AG08396 (cell line): ENCODE results near the gene LNPEP.
"Not testable (repeated sequence)": the region's sequence is repeated elsewhere in the genome, so short reads cannot be mapped to it uniquely, and the experiment has no call there.

ENCODE experiments used
- DNase-seq: peaks from one replicate; pipeline ENCODE4 v3.0.0; 2012; ENCODE audit warnings: low spot score, mixed read lengths

The LNPEP gene

DNA sequence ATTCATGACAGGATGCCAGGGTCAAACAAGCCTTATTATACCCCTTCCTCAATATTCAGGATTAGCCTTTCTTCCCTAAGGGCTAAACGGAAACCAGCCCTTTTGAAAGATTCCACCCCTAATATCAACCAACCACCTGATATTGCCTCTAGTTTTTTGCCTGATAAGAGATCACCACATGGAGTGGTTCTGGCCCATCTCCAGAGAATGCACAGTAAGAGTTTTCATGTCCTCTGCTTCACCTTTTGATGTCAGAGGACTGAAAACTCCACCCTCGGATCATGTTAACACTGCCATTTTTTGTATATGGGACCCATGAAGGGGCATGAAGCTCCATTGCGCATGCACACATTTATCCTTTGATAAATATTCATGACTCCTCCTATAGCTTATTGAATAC, 5.8 kb upstream of the LNPEP start:
- no peak for DNase-seq

DNA sequence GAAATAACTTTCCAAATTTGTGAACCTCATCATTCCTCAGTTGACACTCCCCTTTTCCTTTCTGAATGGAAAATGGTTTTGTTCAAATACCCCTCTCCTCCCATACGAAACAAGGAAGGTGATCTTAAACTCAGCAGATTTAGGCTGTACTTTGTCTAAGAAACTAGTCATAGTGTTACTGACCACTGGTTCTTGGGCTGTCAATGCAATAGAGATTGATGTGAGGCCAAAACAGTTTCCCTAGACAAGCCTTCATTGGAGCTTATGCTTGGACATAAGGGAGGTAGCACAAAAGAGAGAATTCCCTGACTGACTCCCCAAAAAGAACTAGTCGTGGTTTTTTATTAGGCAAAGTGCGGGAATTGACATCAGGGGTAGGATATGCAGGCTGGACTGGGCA, 5.3 kb upstream of the LNPEP start:
- DNase-seq = no peak

DNA sequence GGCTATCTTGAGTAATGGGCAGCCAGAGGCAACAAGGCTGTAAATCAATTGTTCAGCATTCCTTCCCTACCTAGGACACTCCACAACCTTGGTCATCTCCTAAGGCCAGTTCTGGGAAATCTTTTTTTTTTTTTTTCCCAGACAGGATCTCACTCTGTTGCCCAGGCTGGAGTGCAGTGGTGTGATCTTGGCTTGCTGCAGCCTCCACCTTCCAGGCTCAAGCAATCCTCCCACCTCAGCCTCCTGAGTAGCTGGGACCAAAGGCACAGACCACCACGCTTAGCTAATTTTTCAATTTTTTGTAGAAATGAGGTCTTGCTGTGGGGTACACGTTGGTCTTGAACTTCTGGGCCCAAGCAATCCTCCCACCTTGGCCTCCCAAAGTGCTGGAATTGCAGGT, 4.8 kb upstream of the LNPEP start:
- not testable (repeated sequence) for DNase-seq

DNA sequence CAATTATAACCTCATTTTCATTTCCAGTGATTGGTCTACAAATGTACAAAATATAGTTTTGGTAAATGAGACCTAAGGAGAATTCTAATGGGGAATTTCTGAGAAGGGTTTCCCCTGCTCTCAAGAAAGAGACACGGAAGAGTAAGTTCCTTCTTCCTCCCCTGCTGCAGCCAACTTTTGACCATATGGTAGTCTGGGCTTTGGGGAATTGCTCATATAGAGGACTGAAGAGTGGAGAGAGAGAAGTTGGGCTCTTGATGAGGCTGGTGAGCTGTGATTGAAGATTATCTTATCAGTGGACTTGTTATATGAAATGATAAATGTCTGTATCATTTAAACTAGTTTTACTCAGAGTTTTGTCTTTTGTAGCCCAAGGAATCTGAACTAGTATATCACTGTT, 4.3 kb upstream of the LNPEP start:
- DNase-seq = no peak

DNA sequence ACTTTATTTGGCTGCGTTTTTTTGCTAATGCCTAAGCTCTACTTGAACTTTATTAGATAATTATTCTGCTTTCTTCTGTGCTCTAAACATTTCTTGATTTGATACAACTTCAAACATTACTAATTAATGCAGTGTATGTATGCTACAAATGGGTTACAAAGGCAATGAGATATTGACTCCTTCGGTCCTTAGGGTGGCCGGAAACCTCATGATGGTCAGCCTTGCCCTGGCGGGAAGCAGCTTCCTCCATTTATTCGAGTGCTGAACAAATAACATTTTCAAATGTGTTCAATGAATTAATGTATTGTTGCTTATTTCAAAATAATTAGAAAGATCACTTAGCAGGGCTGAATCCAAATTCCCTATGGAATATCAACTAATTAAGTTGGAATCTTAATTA, 3.9 kb upstream of the LNPEP start:
- DNase-seq = no peak

DNA sequence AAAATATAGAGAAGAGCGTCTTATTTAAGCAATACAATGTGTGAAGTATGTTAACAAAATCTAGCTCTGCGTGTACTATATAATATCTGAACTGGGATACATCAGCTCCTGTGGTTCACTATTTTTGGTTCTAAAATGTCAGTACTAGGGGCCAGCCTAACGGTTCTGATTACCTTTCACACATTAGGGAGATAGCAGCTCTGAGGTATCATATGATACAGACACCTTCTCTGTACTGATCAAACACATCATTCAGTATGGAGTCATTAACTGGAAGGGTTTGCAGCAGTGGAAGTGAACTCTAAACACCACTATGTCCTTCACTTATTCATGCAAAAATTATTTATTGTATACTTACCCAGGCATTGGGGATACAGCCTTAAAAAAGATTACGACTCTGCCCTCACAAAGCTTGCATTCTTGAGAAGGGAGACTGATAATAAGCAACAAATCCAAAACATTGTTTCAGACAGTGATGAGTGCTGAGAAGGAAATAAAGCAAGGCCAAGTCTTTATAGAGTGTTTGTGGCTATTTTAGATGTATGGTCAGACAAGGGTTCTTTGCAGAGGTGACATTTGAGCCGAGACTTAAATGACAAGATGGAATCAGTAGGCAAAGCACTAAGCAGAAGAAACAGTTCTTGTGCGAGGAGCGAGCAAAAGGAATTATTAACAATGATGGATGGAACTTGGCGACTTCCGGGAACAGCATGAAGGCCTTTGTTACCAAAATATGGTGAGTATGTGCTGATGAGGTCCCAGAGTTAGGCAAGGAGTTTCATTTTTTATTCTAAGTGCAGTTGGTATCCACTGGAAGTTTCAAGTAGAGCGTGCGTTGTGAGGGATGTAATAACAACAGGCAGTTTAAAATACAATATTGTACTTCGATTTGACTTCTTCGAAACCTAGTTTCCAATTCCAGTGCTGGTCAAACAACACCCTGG, 1.8 kb upstream of the LNPEP start:
- DNase-seq = no peak

DNA sequence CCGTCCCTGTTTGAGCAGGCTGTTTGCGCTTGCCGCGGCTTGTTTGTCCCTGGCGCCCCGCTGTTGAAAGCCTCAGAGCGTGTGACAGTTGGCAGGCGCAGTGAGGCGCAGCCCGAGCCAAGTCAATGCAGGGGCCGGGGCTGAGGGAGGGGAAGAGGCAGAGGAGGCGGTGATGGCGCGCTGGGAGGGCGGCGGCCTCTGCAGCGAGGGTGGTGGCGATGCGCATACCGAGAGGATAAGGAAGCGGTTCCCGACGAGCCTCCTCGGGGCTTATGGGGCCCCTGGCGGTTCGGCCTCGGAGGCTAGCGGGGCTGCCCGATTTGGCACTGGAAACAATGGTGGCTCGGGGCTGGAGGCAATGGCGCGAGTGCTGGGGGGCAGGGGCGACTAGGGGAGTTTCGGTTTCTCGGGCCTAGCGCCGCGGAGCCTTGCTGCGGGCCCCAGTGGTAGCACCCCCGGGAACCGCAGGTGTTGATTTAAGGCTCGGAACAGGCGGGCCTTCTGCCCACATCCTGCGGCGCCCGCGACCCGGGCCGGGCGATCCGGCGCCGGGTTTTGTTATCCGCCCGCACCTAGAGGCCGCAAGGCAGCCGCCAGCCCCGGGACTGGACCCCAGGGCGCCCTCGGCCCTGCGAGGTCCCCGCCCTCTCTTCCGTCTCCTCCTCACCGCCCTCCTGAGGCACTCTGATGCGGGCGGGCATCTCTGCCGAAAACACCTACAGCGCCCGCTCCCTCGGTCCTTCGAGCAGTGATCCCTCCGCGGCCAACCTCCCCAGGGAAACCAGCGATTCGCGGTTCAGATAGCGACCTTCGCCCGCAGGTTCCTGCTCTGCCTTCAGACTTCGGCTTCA, 947 bp upstream of the LNPEP start:
- peak; percentile 90 for DNase-seq

DNA sequence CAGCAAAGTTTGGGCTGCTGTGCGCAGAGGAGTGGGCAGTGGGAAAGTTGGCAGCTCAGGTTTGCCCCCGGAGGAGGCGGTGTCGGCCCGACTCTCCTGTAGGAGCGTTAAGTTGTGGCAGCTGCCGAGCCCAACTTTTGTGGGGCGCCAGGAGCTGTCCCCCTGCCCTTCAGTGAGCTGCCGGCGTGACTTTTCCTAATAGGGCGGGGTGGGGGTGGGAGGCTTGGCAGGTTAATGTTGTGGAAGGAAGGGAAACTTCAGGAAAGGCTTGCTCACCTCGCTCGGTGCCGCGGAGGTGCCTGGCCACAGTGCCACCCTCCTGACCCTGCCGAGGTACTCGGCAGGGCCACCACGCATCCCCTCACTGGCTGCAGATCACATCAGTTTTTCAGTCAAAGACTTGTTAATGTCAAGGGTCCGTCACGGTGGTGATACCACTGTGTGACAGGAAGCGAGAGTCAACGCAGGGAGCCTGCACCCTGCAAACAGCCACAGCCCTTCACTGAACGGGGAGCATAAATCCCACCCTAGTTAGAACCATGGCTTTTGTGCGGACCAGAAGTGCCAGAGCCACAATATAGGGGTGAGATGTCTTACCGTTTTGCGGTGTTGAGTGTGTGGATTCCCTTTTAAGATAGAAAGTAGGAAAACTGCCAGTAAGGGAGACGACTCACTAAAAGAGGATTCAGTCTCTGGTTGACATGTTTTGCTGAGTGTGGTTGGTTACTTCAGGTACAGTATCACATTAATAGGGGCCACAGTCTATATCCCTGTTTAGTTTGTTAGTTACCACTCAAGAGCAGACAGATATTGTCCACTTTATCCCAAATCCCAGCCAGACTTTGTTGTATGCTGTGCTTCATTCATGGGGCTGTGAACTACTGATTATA, 796 bp downstream of the LNPEP start:
- DNase-seq = peak; percentile 12

DNA sequence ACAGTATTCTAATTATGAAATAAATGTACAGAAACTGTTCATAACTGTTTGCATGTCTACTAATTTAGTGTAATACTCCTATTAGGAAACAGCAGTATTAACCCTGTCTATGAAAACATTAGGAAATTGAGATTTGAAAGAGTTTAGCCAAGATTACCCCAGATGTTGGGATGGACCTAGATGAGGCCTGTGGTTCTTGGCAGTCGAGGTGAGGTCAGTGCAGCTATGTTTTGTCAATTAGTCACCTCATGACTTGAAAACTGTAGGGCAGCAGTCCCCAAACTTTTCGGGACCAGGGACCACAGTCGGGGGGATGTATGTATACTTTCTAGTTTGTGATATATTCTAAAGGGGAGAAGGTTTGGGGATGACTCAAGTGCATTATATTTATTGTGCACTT, 4.7 kb downstream of the LNPEP start:
- DNase-seq = no peak

DNA sequence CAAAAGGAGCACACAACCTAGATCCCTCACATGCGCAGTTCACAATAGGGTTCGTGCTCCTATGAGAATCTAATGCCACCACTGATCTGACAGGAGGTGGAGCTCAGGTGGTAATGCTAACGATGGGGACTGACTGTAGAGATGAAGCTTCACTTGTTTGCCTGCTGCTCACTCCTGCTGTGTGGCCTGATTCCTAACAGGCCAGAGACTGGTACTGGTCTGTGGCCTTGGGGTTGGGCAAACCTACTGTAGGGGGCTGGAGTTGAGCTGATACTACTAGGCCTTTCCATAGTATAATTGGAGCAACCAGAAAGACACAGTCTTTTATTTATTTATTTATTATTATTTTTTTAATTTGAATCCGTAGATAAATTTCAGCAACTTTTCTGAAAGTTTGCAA, 5.3 kb downstream of the LNPEP start:
- no peak for DNase-seq

DNA sequence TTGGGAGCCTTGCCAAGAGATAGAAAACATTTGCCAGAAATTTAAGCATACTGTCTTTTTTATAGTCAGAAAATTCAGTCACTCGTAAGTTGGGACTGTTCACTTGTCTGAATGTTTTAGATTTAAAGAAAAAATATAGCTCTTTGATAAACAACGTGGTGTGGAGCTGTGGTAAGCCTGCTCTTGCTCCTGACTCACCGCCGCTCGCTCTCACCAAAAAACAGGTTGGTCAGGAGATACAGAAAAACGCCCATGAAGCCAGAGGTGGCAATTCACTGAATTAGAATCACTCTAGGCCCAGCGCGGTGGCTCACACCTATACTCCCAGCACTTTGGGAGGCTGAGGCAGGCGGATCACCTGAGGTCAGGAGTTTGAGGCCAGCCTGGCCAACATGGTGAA, 6.2 kb downstream of the LNPEP start:
- DNase-seq = no peak

DNA sequence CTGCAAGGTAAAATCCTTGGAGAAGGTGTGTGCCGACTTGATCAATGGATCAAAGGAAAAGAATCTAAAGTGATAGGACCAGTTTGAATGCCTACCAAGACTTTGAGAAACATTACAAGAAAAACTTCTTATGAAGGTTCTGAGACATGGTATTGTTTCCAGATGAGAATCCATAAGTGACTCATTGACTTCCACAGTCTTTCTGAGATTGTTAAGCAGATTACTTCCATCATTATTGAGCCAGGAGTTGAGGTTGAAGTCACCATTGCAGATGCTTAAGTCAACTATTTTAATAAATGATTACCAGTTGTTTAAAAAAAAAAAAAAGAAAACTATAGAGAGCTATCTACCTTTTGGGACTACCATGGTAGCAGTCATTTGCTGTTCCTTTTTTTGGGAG, 7.0 kb downstream of the LNPEP start:
- no peak for DNase-seq

DNA sequence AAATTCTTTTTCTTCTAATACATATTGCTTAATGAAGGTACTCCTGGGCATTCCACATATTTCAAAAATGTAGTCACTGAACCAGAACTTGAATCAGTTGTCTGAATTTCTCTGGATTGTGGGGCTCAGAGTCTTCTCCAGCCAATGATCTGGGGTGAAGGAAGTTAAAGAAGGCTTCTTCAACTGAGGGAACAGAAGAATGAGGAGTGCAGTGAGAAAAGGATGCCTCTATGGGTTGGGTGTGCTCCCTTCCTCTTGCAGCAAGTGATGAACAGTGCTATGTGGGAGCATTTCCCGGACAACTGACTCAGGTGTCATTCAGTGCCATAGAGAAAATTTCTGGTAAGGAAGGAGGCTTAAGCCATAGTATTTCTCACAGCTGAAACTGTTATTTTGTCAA, 7.9 kb downstream of the LNPEP start:
- no peak for DNase-seq

DNA sequence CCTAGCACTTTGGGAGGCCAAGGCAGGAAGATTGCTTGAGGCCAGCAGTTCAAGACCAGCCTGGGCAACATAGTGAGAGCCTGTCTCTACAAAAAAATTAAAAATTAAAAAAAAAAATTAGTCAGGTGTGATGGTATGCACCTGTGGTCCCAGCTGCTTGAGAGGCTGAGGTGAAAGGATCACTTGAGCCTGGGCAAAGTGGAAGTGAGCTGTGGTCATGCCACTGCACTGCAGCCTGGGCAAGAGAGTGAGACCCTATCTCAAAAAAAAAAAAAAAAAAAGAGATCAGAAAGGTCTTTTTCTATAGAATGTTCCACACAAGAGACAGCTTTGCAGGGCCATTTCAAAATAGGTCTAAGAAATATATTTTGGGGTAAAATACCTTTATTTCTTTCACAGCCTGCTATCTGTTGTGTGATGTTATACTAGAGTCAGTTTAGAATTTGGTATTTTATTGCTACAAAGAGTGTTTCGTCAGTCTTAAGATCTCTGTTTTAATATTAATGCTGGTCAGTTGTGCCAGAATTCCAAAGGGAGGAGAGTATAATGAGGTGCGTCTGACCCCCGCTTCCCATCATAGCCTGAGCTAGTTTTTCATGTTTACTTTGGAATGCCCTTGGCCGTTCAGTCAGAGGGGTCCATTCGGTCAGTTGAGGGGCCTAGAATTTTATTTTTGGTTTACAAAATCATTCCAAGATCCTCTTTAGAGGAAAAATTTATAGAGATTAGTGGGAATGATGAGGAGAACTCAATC, 9.4 kb downstream of the LNPEP start:
- DNase-seq = no peak

DNA sequence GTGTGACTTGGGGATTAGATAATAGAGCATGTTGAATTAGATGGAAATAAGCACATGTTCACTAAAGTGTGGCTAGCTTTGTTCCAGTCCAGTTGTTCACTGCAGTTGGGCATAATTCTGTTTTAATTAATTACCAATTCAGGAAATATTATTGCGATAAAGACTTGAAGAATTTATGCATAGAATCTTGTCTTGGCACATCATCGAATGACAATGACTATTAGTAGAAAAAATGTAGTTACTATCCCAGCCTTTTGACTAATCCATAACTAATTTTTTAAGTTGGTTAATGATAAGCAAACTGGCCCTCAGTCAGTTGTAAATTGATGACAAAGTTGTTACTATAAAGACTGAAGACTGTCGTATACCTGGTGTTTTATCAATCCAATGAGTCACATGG, 10.5 kb downstream of the LNPEP start:
- no peak for DNase-seq

DNA sequence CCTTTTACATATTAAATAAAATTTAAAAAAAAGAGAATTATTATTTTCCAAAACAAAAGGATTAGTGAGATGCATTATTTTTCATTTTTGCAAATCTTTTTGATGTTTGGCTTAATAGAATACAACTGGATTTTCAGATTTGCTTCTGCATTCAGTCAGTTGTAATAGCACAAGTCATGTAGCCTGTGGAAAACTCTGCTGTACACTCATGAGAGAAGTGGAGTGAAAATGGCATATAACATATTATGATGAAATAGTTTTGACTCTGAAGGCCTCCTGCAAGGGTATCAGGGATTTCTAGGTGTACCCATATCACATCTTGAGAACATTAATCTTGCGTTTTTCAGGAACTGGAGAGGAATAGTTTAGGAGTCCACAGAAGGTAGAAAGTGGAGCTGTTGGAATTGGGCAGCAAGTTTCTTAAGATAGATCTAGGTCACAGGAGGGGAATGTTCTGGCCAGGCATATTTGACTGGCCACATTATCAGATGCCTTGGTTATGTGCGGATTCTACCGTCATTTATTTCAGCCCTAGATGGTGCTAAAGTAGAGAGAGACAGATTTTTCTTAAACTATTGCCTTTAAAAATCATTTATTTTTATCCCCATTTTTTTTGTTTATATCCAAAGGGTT, 16.4 kb downstream of the LNPEP start:
- DNase-seq = no peak

DNA sequence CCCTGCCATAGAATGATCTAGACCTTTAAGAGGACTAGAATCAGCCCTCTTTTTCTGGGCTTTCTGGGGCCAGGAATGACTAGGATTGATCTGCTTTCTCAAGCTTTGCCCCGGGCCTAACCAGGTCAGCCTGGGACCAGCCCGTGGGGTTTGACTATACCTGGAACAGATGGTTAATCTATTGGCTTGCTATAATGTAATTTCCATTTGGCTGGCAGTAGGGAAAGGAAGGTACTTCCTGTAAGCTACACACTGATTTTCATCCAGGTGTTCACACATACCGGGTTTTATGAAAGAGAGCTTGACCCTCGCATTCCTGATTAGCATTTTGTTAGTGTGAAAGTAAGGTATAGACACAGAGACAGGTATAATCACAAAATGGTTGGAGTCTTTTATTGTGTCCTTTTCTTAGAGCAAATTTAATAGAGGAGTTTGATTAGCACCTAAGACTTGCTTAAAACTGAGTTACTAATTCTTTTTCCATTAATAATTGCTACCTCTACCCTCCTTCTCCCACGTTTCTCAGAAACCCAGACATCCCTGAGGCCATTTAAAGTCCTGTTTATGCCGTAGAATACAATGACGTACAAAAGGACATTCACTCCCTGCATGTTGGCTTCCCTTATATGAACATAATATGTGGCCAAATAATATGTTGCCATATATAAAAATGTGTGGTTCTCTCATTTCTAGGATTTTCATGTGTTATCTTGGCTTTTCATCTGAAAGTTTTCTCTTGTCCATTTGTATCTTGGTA, 17.3 kb downstream of the LNPEP start:
- no peak for DNase-seq

DNA sequence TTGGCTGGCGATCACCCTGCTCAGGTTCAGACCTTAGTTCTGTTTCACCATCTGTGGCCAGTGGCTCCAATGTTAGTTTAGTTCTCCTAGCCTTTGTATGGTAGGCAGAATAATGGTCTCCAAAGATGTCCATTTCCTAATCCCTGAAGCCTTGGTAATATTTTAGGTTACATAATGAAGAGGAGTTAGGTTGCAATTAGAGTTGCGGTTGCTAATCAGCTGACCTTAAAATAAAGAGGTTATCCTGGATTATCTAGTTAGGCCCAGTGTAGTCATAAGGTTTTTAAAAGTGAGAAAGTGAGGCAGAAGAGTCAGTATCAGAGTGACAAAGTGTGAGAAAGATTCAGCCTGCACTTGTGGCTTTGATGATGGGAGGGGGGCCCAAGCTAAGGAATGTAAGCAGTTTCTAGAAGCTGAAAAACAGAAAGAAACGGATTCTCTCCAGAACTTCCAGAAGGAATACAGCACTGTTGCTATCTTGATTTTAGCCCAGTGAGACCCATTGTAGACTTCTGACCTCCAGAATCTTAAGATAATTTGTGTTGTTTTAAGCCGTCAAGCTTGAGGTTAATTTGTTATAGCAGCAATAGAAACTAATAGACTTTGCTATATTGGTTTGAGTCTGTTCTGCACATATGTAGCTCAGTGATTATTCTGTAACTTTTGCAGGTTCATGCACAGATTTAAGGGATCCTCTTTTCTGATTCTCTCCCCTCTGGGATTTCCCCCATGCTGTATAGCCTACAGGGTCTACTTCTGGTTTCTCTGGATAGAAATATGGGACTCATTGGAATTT, 21.6 kb downstream of the LNPEP start:
- no peak for DNase-seq

DNA sequence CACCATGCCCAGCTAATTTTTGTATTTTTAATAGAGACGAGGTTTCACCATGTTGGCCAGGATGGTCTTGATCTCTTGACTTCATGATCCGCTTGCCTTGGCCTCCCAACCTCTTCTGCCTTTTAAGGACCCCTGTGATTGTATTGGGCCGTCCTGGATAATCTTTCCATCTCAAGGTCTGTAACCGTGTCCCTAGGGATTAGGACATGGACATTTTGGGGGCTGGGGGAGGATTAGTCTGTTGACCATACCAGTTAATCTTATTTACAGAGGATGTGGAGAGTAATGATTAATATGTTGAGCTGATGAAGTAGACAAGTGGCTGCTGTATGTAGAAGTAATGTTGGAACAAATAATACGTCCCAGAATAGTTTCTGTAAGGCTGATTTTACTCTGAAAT, 23.1 kb downstream of the LNPEP start:
- no peak for DNase-seq
